ENCODE measurements around the gene PLXNA4. TPM values are rescaled to one million over a fixed set of nuclear protein-coding genes. Genes with fewer than 3 reads are reported as not detected.

Gene PLXNA4
- total and polyA plus RNA-seq, 2 donors from 2014 or later, result 0.17 to 3.5 TPM

DNA sequence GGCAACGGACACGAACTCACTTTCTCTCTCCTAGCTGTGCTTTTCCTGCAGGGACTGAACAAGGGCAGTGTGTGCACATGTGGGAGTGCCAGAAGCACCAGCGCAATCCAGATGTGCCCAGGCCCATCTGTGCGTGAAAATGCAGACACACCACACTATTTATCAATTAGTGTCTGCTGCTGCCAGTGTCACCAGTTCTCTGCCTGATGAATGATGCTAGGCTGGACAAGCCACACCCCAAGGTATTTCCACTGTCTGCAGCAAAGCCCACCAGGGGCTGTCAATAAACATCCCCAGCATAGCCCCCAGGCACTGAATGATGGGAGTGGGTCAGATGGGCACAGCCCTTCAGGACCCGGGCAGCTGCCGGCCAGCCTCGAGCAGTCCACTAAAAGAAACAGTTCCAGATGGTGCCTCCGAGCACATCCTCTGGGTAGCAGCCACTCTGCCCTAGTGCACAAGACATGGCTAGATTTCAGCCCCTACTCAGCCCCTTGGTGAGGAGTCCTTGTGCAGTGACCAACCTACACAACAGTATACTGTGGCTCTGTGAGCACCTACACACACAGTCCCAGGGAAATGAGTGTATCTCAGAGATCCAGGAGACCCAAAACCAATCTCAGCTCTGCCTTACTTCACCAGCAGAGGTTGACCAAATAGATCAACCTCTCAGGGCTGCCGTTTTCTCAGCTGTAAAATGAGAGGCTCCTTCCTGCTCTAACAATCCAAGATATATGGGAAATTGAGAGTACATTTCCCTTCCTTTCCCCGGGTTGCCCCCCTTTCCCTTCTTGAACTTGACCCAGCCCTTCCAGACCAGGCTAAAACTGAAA, 314.7 kb downstream of the PLXNA4 start:
- DNase-seq (no peak), FAIRE-seq (no peak)
- intact Hi-C loops (cut with DNase I), result no loop called here
- Histone ChIP-seq H3K4me3 (ENCODE audit: low read length in 3 of 3) (no peak overlapping the region), H3K36me3 (ENCODE audit: control insufficient read depth in 2 of 3, insufficient read depth in 3 of 3, low read length in 3 of 3) (no peaks in the 10 kb centered on the region), H3K4me1 (ENCODE audit: control insufficient read depth in 2 of 3, insufficient read depth in 2 of 3, low read depth in 1 of 3, low read length in 3 of 3) (no peaks in the 10 kb centered on the region), H3K9me3 (ENCODE audit: control insufficient read depth in 2 of 3, insufficient read depth in 1 of 3, low read length in 3 of 3) (no peaks in the 10 kb centered on the region), H3K9ac (ENCODE audit: low read length in 3 of 3) (no peak overlapping the region), H3K27ac (ENCODE audit: low read depth in 2 of 2, low read length in 2 of 2) (no peak overlapping the region), H3K27me3 (ENCODE audit: control insufficient read depth, insufficient read depth, low read length) (no peaks in the 10 kb centered on the region)
- no peak for TF ChIP-seq CTCF (IDR thresholded peaks at IDR 0.05; ENCODE audit: borderline replicate concordance, extremely low read depth, insufficient read depth)

- Histone ChIP-seq H3K27me3 (ENCODE audit: control insufficient read depth, insufficient read depth, low read length) (no peaks in the 10 kb centered on the region), H3K4me1 (ENCODE audit: control insufficient read depth in 2 of 3, insufficient read depth in 2 of 3, low read depth in 1 of 3, low read length in 3 of 3) (peaks cover 0 to 2% (median 0%) of the 10 kb centered on the region in 3 donors), H3K27ac (ENCODE audit: low read depth in 2 of 2, low read length in 2 of 2) (no peak overlapping the region), H3K4me3 (ENCODE audit: low read length in 3 of 3) (no peak overlapping the region), H3K9ac (ENCODE audit: low read length in 3 of 3) (no peak overlapping the region), H3K36me3 (ENCODE audit: control insufficient read depth in 2 of 3, insufficient read depth in 3 of 3, low read length in 3 of 3) (no peaks in the 10 kb centered on the region), H3K9me3 (ENCODE audit: control insufficient read depth in 2 of 3, insufficient read depth in 1 of 3, low read length in 3 of 3) (no peaks in the 10 kb centered on the region)
- DNase-seq (no peak), FAIRE-seq (no peak)
- TF ChIP-seq CTCF (IDR thresholded peaks at IDR 0.05; ENCODE audit: borderline replicate concordance, extremely low read depth, insufficient read depth), result no peak
- intact Hi-C loops (cut with DNase I), result no loop called here
These were observed 318.0 kb downstream of the PLXNA4 start for GRCh38 chr7:132258231-132258630.

DNA sequence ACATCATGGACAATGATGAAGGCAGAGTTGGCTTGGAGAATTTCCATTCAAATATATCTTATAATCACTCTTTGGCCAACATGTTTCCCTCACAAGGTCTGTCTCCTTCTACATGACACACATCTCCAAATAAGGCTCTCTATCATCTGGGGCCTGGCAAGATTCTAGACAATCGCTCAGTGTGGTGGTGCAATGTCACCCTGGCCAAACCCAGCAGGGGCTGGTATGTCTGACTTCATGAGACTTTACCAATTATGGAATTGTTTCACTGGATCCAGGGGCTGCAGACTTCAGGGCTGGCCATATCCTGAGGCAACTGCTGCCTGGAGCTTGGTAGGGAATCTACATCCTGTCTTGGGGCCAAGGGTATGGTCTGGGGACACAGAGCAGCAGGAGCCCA, 319.0 kb downstream of the PLXNA4 start:
- H3K27ac ChIP-seq (ENCODE audit: low read depth in 2 of 2, low read length in 2 of 2), result no peak overlapping the region
- H3K27me3 ChIP-seq (ENCODE audit: control insufficient read depth, insufficient read depth, low read length), result no peaks in the 10 kb centered on the region
- peaks cover 0 to 2% (median 0%) of the 10 kb centered on the region in 3 donors for H3K4me1 ChIP-seq (ENCODE audit: control insufficient read depth in 2 of 3, insufficient read depth in 2 of 3, low read depth in 1 of 3, low read length in 3 of 3)
- H3K9ac ChIP-seq (ENCODE audit: low read length in 3 of 3), result no peak overlapping the region
- no peak overlapping the region for H3K4me3 ChIP-seq (ENCODE audit: low read length in 3 of 3)
- no peak for TF ChIP-seq CTCF (IDR thresholded peaks at IDR 0.05; ENCODE audit: borderline replicate concordance, extremely low read depth, insufficient read depth)
- H3K9me3 ChIP-seq (ENCODE audit: control insufficient read depth in 2 of 3, insufficient read depth in 1 of 3, low read length in 3 of 3), result no peaks in the 10 kb centered on the region
- intact Hi-C loops (cut with DNase I), result no loop called here
- H3K36me3 ChIP-seq (ENCODE audit: control insufficient read depth in 2 of 3, insufficient read depth in 3 of 3, low read length in 3 of 3), result no peaks in the 10 kb centered on the region
- FAIRE-seq (no peak), DNase-seq (no peak)
